Dermis microvascular lymphatic vessel endothelial cell (primary cell): ENCODE measurements around the gene MRPL17. TPM values are rescaled to one million over a fixed set of nuclear protein-coding genes. Genes with fewer than 3 reads are reported as not detected.

ENCODE experiments used
- DNase-seq, 2 donors: peaks; one replicate each; pipeline versions ENCODE4 v3.0.0 to v3.0.0-alpha.2; 2010; ENCODE audit warnings: low read depth in 2 of 2
- total RNA-seq: library from RNA; depleted of rRNA; stranded (reverse); fragments of >200 nt; gene quantifications from 2 replicates; pipeline ENCODE4 v1.2.1, GENCODE V29; 2014

The MRPL17 gene
- total RNA-seq, 1 donor from 2014 or later, result 51.2 TPM

GRCh38 chr11:6633422-6634408 lies 49.4 kb downstream of the MRPL17 start:
- no peak for DNase-seq

DNA sequence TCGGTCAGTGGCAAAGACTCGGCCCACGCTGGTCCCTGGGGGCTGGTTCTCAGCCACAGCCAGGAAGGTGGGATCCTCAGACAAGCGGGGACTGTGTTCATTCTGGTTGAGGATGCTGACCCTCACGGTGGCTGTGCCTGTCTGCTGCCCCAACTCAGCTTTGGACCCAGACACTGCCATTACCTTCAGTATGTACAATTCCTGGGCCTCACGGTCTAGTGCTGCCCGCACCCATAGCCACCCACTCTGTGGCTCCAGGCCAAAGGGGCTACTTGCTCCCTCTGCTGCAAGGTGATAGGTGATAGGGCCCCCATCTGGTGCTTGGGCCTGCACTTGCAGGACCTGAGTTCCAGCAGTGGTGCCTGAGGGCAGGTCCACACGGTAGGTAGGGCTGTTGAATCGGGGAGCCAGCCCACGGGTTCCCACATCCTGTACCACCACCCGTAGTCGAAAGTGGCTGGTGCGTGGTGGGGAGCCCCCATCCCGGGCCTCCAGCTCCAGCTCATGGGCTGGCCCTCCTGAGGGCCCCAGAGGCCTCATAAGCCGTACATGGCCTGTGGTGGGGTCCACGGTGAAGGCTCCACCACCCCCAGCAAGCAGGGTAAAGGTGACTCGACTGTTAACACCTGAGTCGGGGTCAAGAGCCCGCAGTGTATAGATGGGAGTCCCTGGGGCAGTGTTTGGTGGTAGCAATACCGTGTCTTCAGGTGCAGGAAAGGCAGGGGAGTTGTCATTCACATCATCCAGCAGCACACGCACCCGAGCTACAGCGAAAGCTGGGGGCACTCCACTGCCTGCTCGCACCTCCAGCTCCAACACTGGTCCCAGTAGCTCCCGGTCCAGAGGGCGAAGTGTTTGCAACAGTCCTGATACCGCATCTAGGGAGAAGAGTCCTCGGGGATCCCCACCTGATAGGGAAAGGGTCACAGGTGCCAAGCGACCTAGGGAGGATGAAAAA lies 50.7 kb downstream of the MRPL17 start:
- DNase-seq, result no peak

DNA sequence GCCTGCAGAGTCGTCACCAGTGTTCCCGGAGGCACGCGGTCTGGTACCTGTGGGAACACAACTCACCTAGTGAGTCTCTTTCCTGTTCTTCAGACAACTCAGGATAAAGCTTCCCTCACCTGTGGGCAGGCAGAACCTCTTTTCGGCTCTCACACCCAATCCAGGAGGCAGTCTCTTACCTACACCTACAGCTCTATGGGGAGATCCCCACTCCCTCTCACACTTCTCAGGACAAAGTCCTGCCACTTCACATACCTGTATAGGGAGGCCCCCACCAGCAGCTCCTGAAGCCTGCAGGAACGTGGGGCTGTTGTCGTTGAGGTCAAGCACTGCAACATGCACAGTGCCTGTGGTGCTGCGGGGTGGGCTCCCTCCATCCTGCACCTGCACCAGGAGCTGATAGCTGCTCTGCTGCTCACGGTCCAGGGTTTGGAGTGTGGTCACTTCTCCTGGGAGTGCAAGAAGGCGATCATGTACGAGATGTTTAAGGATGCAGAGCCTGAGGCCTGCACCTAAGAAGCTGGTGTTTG lies 51.7 kb downstream of the MRPL17 start:
- DNase-seq, result no peak

DNA sequence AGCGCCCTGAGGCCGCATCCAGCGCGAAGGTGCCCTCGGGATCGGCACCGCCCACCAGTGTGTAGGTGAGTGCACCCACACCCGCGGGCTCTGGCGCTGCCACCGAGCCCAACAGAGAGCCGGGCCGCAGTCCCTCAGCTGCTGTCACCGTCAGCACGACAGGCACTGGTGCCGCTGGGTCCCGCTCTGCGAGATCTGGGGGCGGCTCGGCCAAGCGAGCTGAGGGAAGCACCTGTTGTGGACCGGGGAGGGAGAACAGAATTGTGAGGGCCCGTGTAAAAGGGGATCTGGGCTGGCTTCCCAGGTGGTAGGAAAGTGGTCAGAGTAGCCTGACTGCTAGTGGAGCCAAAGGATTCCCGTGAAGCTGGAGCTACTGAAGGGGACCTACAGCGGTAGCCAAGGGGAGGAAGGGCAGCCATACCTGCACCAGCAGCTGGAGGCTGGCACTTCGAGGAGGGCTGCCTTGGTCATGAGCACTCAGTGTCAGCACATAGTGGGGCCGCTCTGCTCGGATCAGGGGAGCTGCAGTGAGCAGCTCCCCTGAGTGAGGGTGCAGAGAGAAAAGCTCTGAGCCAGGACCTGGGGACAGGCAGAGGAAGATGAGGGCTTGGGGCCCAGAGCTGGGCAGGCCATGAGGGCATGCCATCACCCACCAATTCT lies 52.4 kb downstream of the MRPL17 start:
- DNase-seq, result no peak

Other genes with a start within 250 kb of the MRPL17 start
- 0.13 and 0.25 TPM in 2 replicates for gene HPX, start 242.4 kb downstream of the MRPL17 start, total RNA-seq
- 15.3 and 23.3 TPM in 2 replicates for gene TRIM3, start 209.4 kb downstream of the MRPL17 start, total RNA-seq
- 34.1 and 40.2 TPM in 2 replicates for gene ARFIP2, start 202.0 kb downstream of the MRPL17 start, total RNA-seq
- gene TIMM10B, start 201.8 kb downstream of the MRPL17 start, total RNA-seq, result 21.4 and 30.5 TPM in 2 replicates
- gene DNHD1, start 186.1 kb downstream of the MRPL17 start, total RNA-seq, result 1.3 and 1.9 TPM in 2 replicates
- gene RRP8, start 79.7 kb downstream of the MRPL17 start, total RNA-seq, result 8.1 and 9.2 TPM in 2 replicates
- 111 and 145 TPM in 2 replicates for gene ILK, start 79.6 kb downstream of the MRPL17 start, total RNA-seq
- gene TAF10, start 71.1 kb downstream of the MRPL17 start, total RNA-seq, result 25.2 and 28.6 TPM in 2 replicates
- 46.2 and 154 TPM in 2 replicates for gene TPP1, start 63.9 kb downstream of the MRPL17 start, total RNA-seq
- 21.4 and 54.1 TPM in 2 replicates for gene DCHS1, start 27.5 kb downstream of the MRPL17 start, total RNA-seq
- gene OR2AG2, start 88.6 kb upstream of the MRPL17 start, total RNA-seq, result under 0.01 TPM in 2 replicates
- gene OR2AG1, start 99.7 kb upstream of the MRPL17 start, total RNA-seq, result not detected in 2 replicates
- gene OR6A2, start 116.3 kb upstream of the MRPL17 start, total RNA-seq, result under 0.01 and 0.25 TPM in 2 replicates
- gene OR10A5, start 162.3 kb upstream of the MRPL17 start, total RNA-seq, result not detected in 2 replicates
- gene OR10A2, start 179.7 kb upstream of the MRPL17 start, total RNA-seq, result not detected in 2 replicates
- gene OR10A4, start 193.3 kb upstream of the MRPL17 start, total RNA-seq, result not detected in 2 replicates
- 0.13 and 0.25 TPM in 2 replicates for gene OR2D2, start 209.2 kb upstream of the MRPL17 start, total RNA-seq
- gene OR2D3, start 237.7 kb upstream of the MRPL17 start, total RNA-seq, result not detected in 2 replicates
- gene ZNF215, start 243.1 kb upstream of the MRPL17 start, total RNA-seq, result 1.3 TPM in 2 replicates